Stomach (tissue), 4 donors: ENCODE results near the gene CALCB.

Experiments
- CTCF ChIP-seq, 7 experiments: fragments of 450-650 bp in 4 of 7; fragments of 200-600 bp in 3 of 7; sonication (generic) in 3 of 7; IDR thresholded peaks; one replicate each; pipeline ENCODE4 v1.5.1; 2016 to 2019; ENCODE audit warnings: antibody characterized with exemption in 7 of 7, control low read depth in 2 of 7, mild to moderate bottlenecking in 1 of 7
- EP300 ChIP-seq: sonication (generic); formaldehyde crosslinking; IDR thresholded peaks from one replicate; pipeline ENCODE4 v1.6.1; 2017; ENCODE audit warnings: antibody characterized with exemption
- POLR2A ChIP-seq, 4 donors: fragments of 450-650 bp; IDR thresholded peaks; one replicate each; pipeline ENCODE4 v1.6.1; 2016; ENCODE audit warnings: antibody characterized with exemption in 4 of 4, control low read depth in 2 of 4, mild to moderate bottlenecking in 1 of 4, moderate library complexity in 1 of 4
- POLR2AphosphoS5 ChIP-seq, 3 donors: sonication (generic); formaldehyde crosslinking; IDR thresholded peaks; one replicate each; pipeline ENCODE4 v1.6.1; 2016; ENCODE audit warnings: antibody characterized with exemption in 3 of 3

- TF ChIP-seq CTCF (IDR thresholded peaks at IDR 0.05) = no peak
- TF ChIP-seq POLR2AphosphoS5 (IDR thresholded peaks at IDR 0.05) = no peak
- TF ChIP-seq POLR2A (IDR thresholded peaks at IDR 0.05) = no peak
- no peak for TF ChIP-seq EP300
These were observed 14.1 kb upstream of the CALCB start for GRCh38 chr11:15059132-15059915.
